ENCODE data around the gene PNPLA6. TPM values are rescaled to one million over a fixed set of nuclear protein-coding genes. Genes with fewer than 3 reads are reported as not detected.

PNPLA6 gene
- total and polyA plus RNA-seq, 2 of the 4 experiments (the other 2 are of a cell fraction), result 17.9 to 52.7 TPM

DNA sequence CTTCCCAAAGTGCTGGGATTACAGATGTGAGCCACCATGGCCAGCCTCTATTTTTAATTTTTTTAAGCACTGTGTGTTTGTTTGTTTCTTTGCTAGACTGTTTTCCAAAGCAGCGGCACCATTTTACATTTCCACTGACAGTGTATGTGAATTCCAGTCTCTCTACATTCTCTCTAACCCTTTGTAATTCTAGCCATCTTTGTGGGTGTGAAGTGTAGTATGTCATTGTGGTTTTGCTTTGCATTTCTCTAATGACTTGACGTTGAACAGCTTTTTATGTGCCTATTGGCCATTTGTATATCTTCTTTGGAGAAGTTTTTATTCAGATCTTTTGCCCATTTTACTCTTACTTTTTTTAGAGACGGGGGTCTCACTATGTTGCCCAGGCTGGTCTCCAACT lies 11.6 kb downstream of the PNPLA6 start:
- intact Hi-C loops (cut with micrococcal nuclease), result no loop called here

More for the DNA sequence above, 11.6 kb downstream of the PNPLA6 start:
- H3K27ac ChIP-seq (ENCODE audit: insufficient read depth, low read length), result no peak overlapping the region
- in situ Hi-C loops (cut with MboI; ENCODE audit: low sequenced_read_pairs), result no loop called here
- no peak overlapping the region for H3K4ac ChIP-seq (ENCODE audit: low read depth, low read length)
- H3K9ac ChIP-seq (ENCODE audit: low read depth, low read length), result no peak overlapping the region
- no peak overlapping the region for H4K8ac ChIP-seq (ENCODE audit: low read depth in 2 of 2, low read length in 2 of 2)
- H2AFZ ChIP-seq (replicated peaks; ENCODE audit: low read length, poor library complexity), result no peak overlapping the region
- no peak overlapping the region for H2BK5ac ChIP-seq (ENCODE audit: low read depth, low read length, poor library complexity, severe bottlenecking)
- no peak overlapping the region for H3K23ac ChIP-seq (ENCODE audit: low read depth, low read length)
- dilution Hi-C loops (cut with HindIII; ENCODE audit: low sequenced_read_pairs, unreplicated experiment), result no loop called here
- H3K4me2 ChIP-seq (ENCODE audit: low read depth, low read length), result no peak overlapping the region
- no peak overlapping the region for H3K4me3 ChIP-seq (ENCODE audit: insufficient read depth, low read depth, low read length)
- DNase-seq (no peak), ATAC-seq (ENCODE audit: low read depth) (no peak)
- H3K9me3 ChIP-seq (ENCODE audit: control insufficient read depth, insufficient read depth, low read length), result no peaks in the 10 kb centered on the region
- H2AK5ac ChIP-seq (ENCODE audit: low read depth, low read length), result no peak overlapping the region
- H4K20me1 ChIP-seq (ENCODE audit: insufficient read depth, low read length), result no peaks in the 10 kb centered on the region; the same call in 1 of the 2 replicates
- H3K18ac ChIP-seq (ENCODE audit: low read depth, low read length), result no peak overlapping the region
- H3K56ac ChIP-seq (ENCODE audit: extremely low read depth, insufficient read depth, low read length), result no peak overlapping the region
- POLR2A ChIA-PET (ENCODE audit: unreplicated experiment), result no interaction called here
- peaks cover 30% of the 10 kb centered on the region for H3K36me3 ChIP-seq (ENCODE audit: control insufficient read depth, insufficient read depth, low read length)
- H4K5ac ChIP-seq (ENCODE audit: low read depth, low read length), result no peak overlapping the region
- no peak for TF ChIP-seq RCOR1 (IDR thresholded peaks at IDR 0.05; ENCODE audit: insufficient replicate concordance, low read length)
- TF ChIP-seq, protein P1, sequence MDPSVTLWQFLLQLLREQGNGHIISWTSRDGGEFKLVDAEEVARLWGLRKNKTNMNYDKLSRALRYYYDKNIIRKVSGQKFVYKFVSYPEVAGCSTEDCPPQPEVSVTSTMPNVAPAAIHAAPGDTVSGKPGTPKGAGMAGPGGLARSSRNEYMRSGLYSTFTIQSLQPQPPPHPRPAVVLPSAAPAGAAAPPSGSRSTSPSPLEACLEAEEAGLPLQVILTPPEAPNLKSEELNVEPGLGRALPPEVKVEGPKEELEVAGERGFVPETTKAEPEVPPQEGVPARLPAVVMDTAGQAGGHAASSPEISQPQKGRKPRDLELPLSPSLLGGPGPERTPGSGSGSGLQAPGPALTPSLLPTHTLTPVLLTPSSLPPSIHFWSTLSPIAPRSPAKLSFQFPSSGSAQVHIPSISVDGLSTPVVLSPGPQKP (IDR thresholded peaks at IDR 0.05; ENCODE audit: borderline replicate concordance, low read depth, low read length), result no peak
- no peak for TF ChIP-seq CHD1 (IDR thresholded peaks at IDR 0.05; ENCODE audit: low read depth, low read length)
- no peak for TF ChIP-seq NFE2L2 (IDR thresholded peaks at IDR 0.05; ENCODE audit: low read depth, low read length)
- TF ChIP-seq MXI1 (IDR thresholded peaks at IDR 0.05; ENCODE audit: borderline replicate concordance, low read depth, low read length), result no peak
- no peak for TF ChIP-seq FOS (IDR thresholded peaks at IDR 0.05; ENCODE audit: low read depth, low read length)
- no peak for TF ChIP-seq POLR2A (IDR thresholded peaks at IDR 0.05; ENCODE audit: low read depth, low read length)
- TF ChIP-seq RAD21 (IDR thresholded peaks at IDR 0.05; ENCODE audit: low read length), result no peak
- TF ChIP-seq RFX5 (IDR thresholded peaks at IDR 0.05; ENCODE audit: low read depth, low read length), result no peak
- TF ChIP-seq MAZ (IDR thresholded peaks at IDR 0.05; ENCODE audit: borderline replicate concordance, low read depth, low read length), result no peak
- TF ChIP-seq, protein P2, sequence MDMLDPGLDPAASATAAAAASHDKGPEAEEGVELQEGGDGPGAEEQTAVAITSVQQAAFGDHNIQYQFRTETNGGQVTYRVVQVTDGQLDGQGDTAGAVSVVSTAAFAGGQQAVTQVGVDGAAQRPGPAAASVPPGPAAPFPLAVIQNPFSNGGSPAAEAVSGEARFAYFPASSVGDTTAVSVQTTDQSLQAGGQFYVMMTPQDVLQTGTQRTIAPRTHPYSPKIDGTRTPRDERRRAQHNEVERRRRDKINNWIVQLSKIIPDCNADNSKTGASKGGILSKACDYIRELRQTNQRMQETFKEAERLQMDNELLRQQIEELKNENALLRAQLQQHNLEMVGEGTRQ (IDR thresholded peaks at IDR 0.05; ENCODE audit: low read depth, low read length), result no peak
- TF ChIP-seq, protein P3, sequence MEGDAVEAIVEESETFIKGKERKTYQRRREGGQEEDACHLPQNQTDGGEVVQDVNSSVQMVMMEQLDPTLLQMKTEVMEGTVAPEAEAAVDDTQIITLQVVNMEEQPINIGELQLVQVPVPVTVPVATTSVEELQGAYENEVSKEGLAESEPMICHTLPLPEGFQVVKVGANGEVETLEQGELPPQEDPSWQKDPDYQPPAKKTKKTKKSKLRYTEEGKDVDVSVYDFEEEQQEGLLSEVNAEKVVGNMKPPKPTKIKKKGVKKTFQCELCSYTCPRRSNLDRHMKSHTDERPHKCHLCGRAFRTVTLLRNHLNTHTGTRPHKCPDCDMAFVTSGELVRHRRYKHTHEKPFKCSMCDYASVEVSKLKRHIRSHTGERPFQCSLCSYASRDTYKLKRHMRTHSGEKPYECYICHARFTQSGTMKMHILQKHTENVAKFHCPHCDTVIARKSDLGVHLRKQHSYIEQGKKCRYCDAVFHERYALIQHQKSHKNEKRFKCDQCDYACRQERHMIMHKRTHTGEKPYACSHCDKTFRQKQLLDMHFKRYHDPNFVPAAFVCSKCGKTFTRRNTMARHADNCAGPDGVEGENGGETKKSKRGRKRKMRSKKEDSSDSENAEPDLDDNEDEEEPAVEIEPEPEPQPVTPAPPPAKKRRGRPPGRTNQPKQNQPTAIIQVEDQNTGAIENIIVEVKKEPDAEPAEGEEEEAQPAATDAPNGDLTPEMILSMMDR (conservative IDR thresholded peaks at IDR 0.05; ENCODE audit: low read depth, low read length), result no peak
- TF ChIP-seq MAFK (IDR thresholded peaks at IDR 0.05; ENCODE audit: low read depth, low read length), result no peak
- TF ChIP-seq CEBPB (IDR thresholded peaks at IDR 0.05; ENCODE audit: low read depth, low read length), result no peak
- no peak for TF ChIP-seq SMC3 (IDR thresholded peaks at IDR 0.05; ENCODE audit: low read depth, low read length)
- TF ChIP-seq BHLHE40 (IDR thresholded peaks at IDR 0.05; ENCODE audit: low read depth, low read length), result no peak
- H2BK20ac ChIP-seq (ENCODE audit: low read depth, low read length), result no peak overlapping the region
- CTCF ChIA-PET, result no interaction called here
- no peak overlapping the region for H2BK15ac ChIP-seq (ENCODE audit: low read depth, low read length)
- no TSS peak for BruUV-seq (replicated peaks)
- no peak overlapping the region for H3K14ac ChIP-seq (replicated peaks; ENCODE audit: low read depth, low read length)
- no peak overlapping the region for H2AK9ac ChIP-seq (replicated peaks; ENCODE audit: low read depth, low read length, poor library complexity)
- H3K27me3 ChIP-seq (ENCODE audit: control insufficient read depth, insufficient read depth, low read length), result no peaks in the 10 kb centered on the region
- H3K79me1 ChIP-seq (ENCODE audit: low read depth in 1 of 2, low read length in 2 of 2), result 0 out of 4 replicates have a peak, but pooled peaks cover 1 to 2% of the 10 kb centered on the region in 2 experiments
- 100% methylated on average over 1 of the region's 3 CpGs; no CpG with 5 or more reads in 1 of the 2 experiments for WGBS, 2 experiments (ENCODE audit: extremely low coverage in 2 of 2, insufficient read length in 1 of 2)
- no peaks in the 10 kb centered on the region for H3K9me1 ChIP-seq (ENCODE audit: insufficient read depth, low read length)
- H3K4me1 ChIP-seq (ENCODE audit: control insufficient read depth, insufficient read depth, low read length), result no peaks in the 10 kb centered on the region
- H2BK120ac ChIP-seq (ENCODE audit: low read depth, low read length), result no peak overlapping the region
- no peak overlapping the region for H4K91ac ChIP-seq (ENCODE audit: insufficient read depth, low read depth, low read length)
